ENCODE measurements around the gene MOV10L1.

Gene MOV10L1

GRCh38 chr22:50081426-50082196 is 8.2 kb upstream of the MOV10L1 start:
- Histone ChIP-seq H3K9ac (ENCODE audit: low read length) (no peak overlapping the region), H3K36me3 (replicated peaks; ENCODE audit: insufficient read depth, low read length) (no peaks in the 10 kb centered on the region), H3K9me2 (replicated peaks; ENCODE audit: insufficient read depth, low read length) (no peaks in the 10 kb centered on the region), H3K9me3 (replicated peaks; ENCODE audit: insufficient read depth, low read length) (no peaks in the 10 kb centered on the region), H3K4me1 (ENCODE audit: low read length) (peaks cover 4% of the 10 kb centered on the region; the same call in 1 of the 2 replicates), H3F3A (ENCODE audit: insufficient read depth, low read length) (no peaks in the 10 kb centered on the region), H3K4me2 (ENCODE audit: low read depth, low read length) (no peak overlapping the region), H3K4me3 (ENCODE audit: low read length) (no peak overlapping the region), H3K27ac (ENCODE audit: low read length) (no peak overlapping the region), H3K27me3 (replicated peaks; ENCODE audit: insufficient read depth, low read length) (peaks cover 51% of the 10 kb centered on the region), H3K79me2 (ENCODE audit: low read length) (no peaks in the 10 kb centered on the region), H4K20me1 (ENCODE audit: insufficient read depth, low read length) (no peaks in the 10 kb centered on the region), H2AFZ (ENCODE audit: low read length) (no peak overlapping the region)
- TF ChIP-seq, protein P1, sequence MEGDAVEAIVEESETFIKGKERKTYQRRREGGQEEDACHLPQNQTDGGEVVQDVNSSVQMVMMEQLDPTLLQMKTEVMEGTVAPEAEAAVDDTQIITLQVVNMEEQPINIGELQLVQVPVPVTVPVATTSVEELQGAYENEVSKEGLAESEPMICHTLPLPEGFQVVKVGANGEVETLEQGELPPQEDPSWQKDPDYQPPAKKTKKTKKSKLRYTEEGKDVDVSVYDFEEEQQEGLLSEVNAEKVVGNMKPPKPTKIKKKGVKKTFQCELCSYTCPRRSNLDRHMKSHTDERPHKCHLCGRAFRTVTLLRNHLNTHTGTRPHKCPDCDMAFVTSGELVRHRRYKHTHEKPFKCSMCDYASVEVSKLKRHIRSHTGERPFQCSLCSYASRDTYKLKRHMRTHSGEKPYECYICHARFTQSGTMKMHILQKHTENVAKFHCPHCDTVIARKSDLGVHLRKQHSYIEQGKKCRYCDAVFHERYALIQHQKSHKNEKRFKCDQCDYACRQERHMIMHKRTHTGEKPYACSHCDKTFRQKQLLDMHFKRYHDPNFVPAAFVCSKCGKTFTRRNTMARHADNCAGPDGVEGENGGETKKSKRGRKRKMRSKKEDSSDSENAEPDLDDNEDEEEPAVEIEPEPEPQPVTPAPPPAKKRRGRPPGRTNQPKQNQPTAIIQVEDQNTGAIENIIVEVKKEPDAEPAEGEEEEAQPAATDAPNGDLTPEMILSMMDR (IDR thresholded peaks at IDR 0.05; ENCODE audit: low read length), result no peak
- TF ChIP-seq EZH2 (optimal IDR thresholded peaks at IDR 0.05; ENCODE audit: low read depth, low read length), result no peak
- TF ChIP-seq EZH2phosphoT487 (IDR thresholded peaks at IDR 0.05; ENCODE audit: low read length), result no peak
- no peak for DNase-seq

DNA sequence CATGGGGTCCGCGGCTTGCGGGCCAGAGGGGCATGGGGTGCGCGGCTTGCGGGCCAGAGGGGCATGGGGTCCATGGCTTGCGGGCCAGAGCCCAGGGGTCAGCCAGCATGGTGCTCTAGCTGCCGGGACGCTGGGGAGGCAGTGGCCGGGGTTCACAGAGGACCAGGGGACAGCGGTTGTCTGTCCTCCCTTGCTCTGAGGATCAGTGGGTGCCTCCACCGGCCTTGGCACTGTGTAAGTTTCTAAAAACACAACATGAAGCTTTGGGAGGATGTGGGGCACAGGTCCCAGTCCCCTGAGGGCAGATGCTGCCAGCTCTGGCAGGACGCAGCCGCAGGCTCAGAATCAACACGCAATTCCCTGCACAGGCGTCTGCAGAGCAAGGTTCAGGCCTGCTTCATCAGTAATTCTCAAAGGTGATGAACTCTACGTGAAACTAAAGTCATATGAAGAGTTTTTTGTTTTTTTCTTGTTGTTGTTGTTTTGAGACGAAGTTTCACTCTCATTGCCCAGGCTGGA is 7.5 kb upstream of the MOV10L1 start:
- Histone ChIP-seq H3K9me2 (replicated peaks; ENCODE audit: insufficient read depth, low read length) (no peaks in the 10 kb centered on the region), H3K4me1 (ENCODE audit: low read length) (peaks cover 4% of the 10 kb centered on the region; the same call in 1 of the 2 replicates), H3K79me2 (ENCODE audit: low read length) (no peaks in the 10 kb centered on the region), H4K20me1 (ENCODE audit: insufficient read depth, low read length) (no peaks in the 10 kb centered on the region), H3K9me3 (replicated peaks; ENCODE audit: insufficient read depth, low read length) (no peaks in the 10 kb centered on the region), H3K9ac (ENCODE audit: low read length) (no peak overlapping the region), H3K36me3 (replicated peaks; ENCODE audit: insufficient read depth, low read length) (no peaks in the 10 kb centered on the region), H3K27me3 (replicated peaks; ENCODE audit: insufficient read depth, low read length) (peaks cover 48% of the 10 kb centered on the region), H3K27ac (ENCODE audit: low read length) (no peak overlapping the region), H3K4me3 (ENCODE audit: low read length) (no peak overlapping the region), H3F3A (ENCODE audit: insufficient read depth, low read length) (no peaks in the 10 kb centered on the region), H3K4me2 (ENCODE audit: low read depth, low read length) (no peak overlapping the region), H2AFZ (ENCODE audit: low read length) (no peak overlapping the region)
- TF ChIP-seq EZH2 (optimal IDR thresholded peaks at IDR 0.05; ENCODE audit: low read depth, low read length) (no peak), EZH2phosphoT487 (IDR thresholded peaks at IDR 0.05; ENCODE audit: low read length) (no peak)
- TF ChIP-seq, protein P1 (IDR thresholded peaks at IDR 0.05; ENCODE audit: low read length), result no peak
- DNase-seq, result peak; percentile 44

- no peak overlapping the region for H3K4me3 ChIP-seq (ENCODE audit: low read length)
- peak overlapping the region; percentile 27; the same call in 1 of the 2 replicates for H3K4me2 ChIP-seq (ENCODE audit: low read depth, low read length)
- TF ChIP-seq, protein P1 (IDR thresholded peaks at IDR 0.05; ENCODE audit: low read length), result no peak
- TF ChIP-seq EZH2 (optimal IDR thresholded peaks at IDR 0.05; ENCODE audit: low read depth, low read length) (no peak), EZH2phosphoT487 (IDR thresholded peaks at IDR 0.05; ENCODE audit: low read length) (no peak)
- H3K27me3 ChIP-seq (replicated peaks; ENCODE audit: insufficient read depth, low read length), result peaks cover 49% of the 10 kb centered on the region
- H3K9me2 ChIP-seq (replicated peaks; ENCODE audit: insufficient read depth, low read length), result no peaks in the 10 kb centered on the region
- H2AFZ ChIP-seq (ENCODE audit: low read length), result no peak overlapping the region
- no peaks in the 10 kb centered on the region for H3K9me3 ChIP-seq (replicated peaks; ENCODE audit: insufficient read depth, low read length)
- no peak overlapping the region for H3K9ac ChIP-seq (ENCODE audit: low read length)
- peak; percentile 71 for DNase-seq
- H3K4me1 ChIP-seq (ENCODE audit: low read length), result peaks cover 4% of the 10 kb centered on the region; the same call in 1 of the 2 replicates
- H3F3A ChIP-seq (ENCODE audit: insufficient read depth, low read length), result no peaks in the 10 kb centered on the region
- H4K20me1 ChIP-seq (ENCODE audit: insufficient read depth, low read length), result no peaks in the 10 kb centered on the region
- no peak overlapping the region for H3K27ac ChIP-seq (ENCODE audit: low read length)
- H3K36me3 ChIP-seq (replicated peaks; ENCODE audit: insufficient read depth, low read length), result no peaks in the 10 kb centered on the region
- no peaks in the 10 kb centered on the region for H3K79me2 ChIP-seq (ENCODE audit: low read length)
Observed at GRCh38 chr22:50082961-50083461, 6.8 kb upstream of the MOV10L1 start.

Measured in MM.1S (cell line).